ENCODE results near the gene KRTAP10-6. TPM values are rescaled to one million over a fixed set of nuclear protein-coding genes. Genes with fewer than 3 reads are reported as not detected.
"Not testable (repeated sequence)": the region's sequence is repeated elsewhere in the genome, so short reads cannot be mapped to it uniquely, and the experiment has no call there.

Gene KRTAP10-6
- polyA plus RNA-seq, 4 donors = not detected

- no peak for FAIRE-seq
- Histone ChIP-seq H3K36me3 (ENCODE audit: control insufficient read depth in 3 of 3, insufficient read depth in 2 of 3, low read depth in 1 of 3, low read length in 3 of 3) (no peaks in the 10 kb centered on the region), H3K27me3 (ENCODE audit: control insufficient read depth in 3 of 3, insufficient read depth in 3 of 3, low read length in 3 of 3) (peaks cover 0 to 12% (median 0%) of the 10 kb centered on the region in 3 donors), H3K27ac (ENCODE audit: low read depth in 1 of 3, low read length in 2 of 3) (no peak overlapping the region), H3K4me3 (ENCODE audit: low read depth in 1 of 3, low read length in 3 of 3) (no peak overlapping the region), H3K9me3 (ENCODE audit: control insufficient read depth in 2 of 2, insufficient read depth in 1 of 2, low read depth in 1 of 2, low read length in 1 of 2) (peaks cover 0 to 8% of the 10 kb centered on the region in 2 donors), H3K4me1 (ENCODE audit: control insufficient read depth in 3 of 3, insufficient read depth in 2 of 3, low read depth in 1 of 3, low read length in 2 of 3) (no peaks in the 10 kb centered on the region)
- DNase-seq = no peak
- 81 to 91% (median 82%) methylated on average over 8 of the region's 8 CpGs for WGBS, 3 donors
Measured at GRCh38 chr21:44599264-44600029, 7.1 kb upstream of the KRTAP10-6 start.

- no peak overlapping the region for H3K4me3 ChIP-seq (ENCODE audit: low read depth in 1 of 3, low read length in 3 of 3)
- no peaks in the 10 kb centered on the region for H3K4me1 ChIP-seq (ENCODE audit: control insufficient read depth in 3 of 3, insufficient read depth in 2 of 3, low read depth in 1 of 3, low read length in 2 of 3)
- FAIRE-seq = no peak
- H3K36me3 ChIP-seq (ENCODE audit: control insufficient read depth in 3 of 3, insufficient read depth in 2 of 3, low read depth in 1 of 3, low read length in 3 of 3) = no peaks in the 10 kb centered on the region
- peaks cover 0 to 3% of the 10 kb centered on the region in 2 donors for H3K9me3 ChIP-seq (ENCODE audit: control insufficient read depth in 2 of 2, insufficient read depth in 1 of 2, low read depth in 1 of 2, low read length in 1 of 2)
- 71 to 75% (median 75%) methylated on average over 11 of the region's 11 CpGs for WGBS, 3 donors
- no peak overlapping the region for H3K27ac ChIP-seq (ENCODE audit: low read depth in 1 of 3, low read length in 2 of 3)
- H3K27me3 ChIP-seq (ENCODE audit: control insufficient read depth in 3 of 3, insufficient read depth in 3 of 3, low read length in 3 of 3) = peaks cover 0 to 8% (median under 1%) of the 10 kb centered on the region in 3 donors
- no peak for DNase-seq
Measured at GRCh38 chr21:44598061-44598460, 5.8 kb upstream of the KRTAP10-6 start.

DNA sequence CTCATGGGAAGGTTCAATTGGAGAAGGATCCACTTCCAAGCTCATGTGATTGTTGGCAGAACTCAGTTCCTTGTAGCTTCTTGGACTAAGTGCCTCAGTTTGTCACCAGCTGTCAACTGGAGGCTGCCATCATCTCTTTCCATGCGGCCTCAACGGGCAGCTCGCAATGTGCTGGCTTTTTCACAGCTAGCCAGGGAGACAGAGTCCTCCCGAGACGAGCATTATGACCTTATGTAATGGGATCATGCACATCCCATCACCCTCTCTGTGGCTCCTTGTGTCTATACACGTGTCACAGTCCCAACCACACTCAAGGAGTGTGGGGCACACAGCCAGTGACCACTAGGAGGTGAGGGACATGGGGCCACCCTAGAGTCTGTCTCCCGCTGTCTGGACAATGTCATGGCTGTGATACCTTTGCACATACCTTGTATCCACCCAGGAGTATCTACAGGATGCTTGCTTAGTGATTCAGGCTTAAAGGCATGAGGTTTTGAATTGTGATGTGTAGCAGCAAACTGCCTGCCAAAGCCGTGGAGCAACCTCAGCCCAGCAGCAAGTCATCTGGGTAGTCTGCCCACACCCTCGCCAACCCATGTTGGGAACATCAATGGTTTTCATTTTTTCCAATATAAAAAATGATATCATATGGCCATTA lies 3.9 kb upstream of the KRTAP10-6 start:
- WGBS, 3 donors = 67 to 73% (median 67%) methylated on average over 9 of the region's 9 CpGs
- Histone ChIP-seq H3K36me3 (ENCODE audit: control insufficient read depth in 3 of 3, insufficient read depth in 2 of 3, low read depth in 1 of 3, low read length in 3 of 3) (no peaks in the 10 kb centered on the region), H3K27ac (ENCODE audit: low read depth in 1 of 3, low read length in 2 of 3) (no peak overlapping the region), H3K27me3 (ENCODE audit: control insufficient read depth in 3 of 3, insufficient read depth in 3 of 3, low read length in 3 of 3) (peaks cover 0 to 6% (median 4%) of the 10 kb centered on the region in 3 donors), H3K4me1 (ENCODE audit: control insufficient read depth in 3 of 3, insufficient read depth in 2 of 3, low read depth in 1 of 3, low read length in 2 of 3) (no peaks in the 10 kb centered on the region), H3K9me3 (ENCODE audit: control insufficient read depth in 2 of 2, insufficient read depth in 1 of 2, low read depth in 1 of 2, low read length in 1 of 2) (peaks cover 0 to 3% of the 10 kb centered on the region in 2 donors), H3K4me3 (ENCODE audit: low read depth in 1 of 3, low read length in 3 of 3) (no peak overlapping the region)
- FAIRE-seq (no peak), DNase-seq (no peak)

- no peak overlapping the region for H3K27ac ChIP-seq (ENCODE audit: low read depth in 1 of 3, low read length in 2 of 3)
- no peaks in the 10 kb centered on the region for H3K36me3 ChIP-seq (ENCODE audit: control insufficient read depth in 3 of 3, insufficient read depth in 2 of 3, low read depth in 1 of 3, low read length in 3 of 3)
- H3K27me3 ChIP-seq (ENCODE audit: control insufficient read depth in 3 of 3, insufficient read depth in 3 of 3, low read length in 3 of 3) = peaks cover 0 to 6% (median 4%) of the 10 kb centered on the region in 3 donors
- DNase-seq = no peak
- no peak for FAIRE-seq
- peaks cover 0 to 3% of the 10 kb centered on the region in 2 donors for H3K9me3 ChIP-seq (ENCODE audit: control insufficient read depth in 2 of 2, insufficient read depth in 1 of 2, low read depth in 1 of 2, low read length in 1 of 2)
- no peak overlapping the region for H3K4me3 ChIP-seq (ENCODE audit: low read depth in 1 of 3, low read length in 3 of 3)
- WGBS, 3 donors = 68 to 76% (median 74%) methylated on average over 6 of the region's 6 CpGs
- no peaks in the 10 kb centered on the region for H3K4me1 ChIP-seq (ENCODE audit: control insufficient read depth in 3 of 3, insufficient read depth in 2 of 3, low read depth in 1 of 3, low read length in 2 of 3)
Measured at GRCh38 chr21:44595524-44595923, 3.2 kb upstream of the KRTAP10-6 start.

GRCh38 chr21:44594406-44594916 lies 2.2 kb upstream of the KRTAP10-6 start:
- no peaks in the 10 kb centered on the region for H3K36me3 ChIP-seq (ENCODE audit: control insufficient read depth in 3 of 3, insufficient read depth in 2 of 3, low read depth in 1 of 3, low read length in 3 of 3)
- H3K27me3 ChIP-seq (ENCODE audit: control insufficient read depth in 3 of 3, insufficient read depth in 3 of 3, low read length in 3 of 3) = peaks cover 0 to 6% (median 0%) of the 10 kb centered on the region in 3 donors
- H3K9me3 ChIP-seq (ENCODE audit: control insufficient read depth in 2 of 2, insufficient read depth in 1 of 2, low read depth in 1 of 2, low read length in 1 of 2) = peaks cover 0 to 3% of the 10 kb centered on the region in 2 donors
- no peak for DNase-seq
- no peaks in the 10 kb centered on the region for H3K4me1 ChIP-seq (ENCODE audit: control insufficient read depth in 3 of 3, insufficient read depth in 2 of 3, low read depth in 1 of 3, low read length in 2 of 3)
- no peak overlapping the region for H3K27ac ChIP-seq (ENCODE audit: low read depth in 1 of 3, low read length in 2 of 3)
- no peak for FAIRE-seq
- no peak overlapping the region for H3K4me3 ChIP-seq (ENCODE audit: low read depth in 1 of 3, low read length in 3 of 3)
- 71 to 78% (median 72%) methylated on average over 12 of the region's 12 CpGs for WGBS, 3 donors

- Histone ChIP-seq H3K4me3 (ENCODE audit: low read depth in 1 of 3, low read length in 3 of 3) (no peak overlapping the region), H3K27me3 (ENCODE audit: control insufficient read depth in 3 of 3, insufficient read depth in 3 of 3, low read length in 3 of 3) (peaks cover 0 to 6% (median 4%) of the 10 kb centered on the region in 3 donors), H3K27ac (ENCODE audit: low read depth in 1 of 3, low read length in 2 of 3) (no peak overlapping the region), H3K36me3 (ENCODE audit: control insufficient read depth in 3 of 3, insufficient read depth in 2 of 3, low read depth in 1 of 3, low read length in 3 of 3) (no peaks in the 10 kb centered on the region), H3K4me1 (ENCODE audit: control insufficient read depth in 3 of 3, insufficient read depth in 2 of 3, low read depth in 1 of 3, low read length in 2 of 3) (no peaks in the 10 kb centered on the region), H3K9me3 (ENCODE audit: control insufficient read depth in 2 of 2, insufficient read depth in 1 of 2, low read depth in 1 of 2, low read length in 1 of 2) (no peaks in the 10 kb centered on the region)
- DNase-seq = no peak
- no peak for FAIRE-seq
- WGBS, 3 donors = 29 to 56% (median 40%) methylated on average over 20 of the region's 20 CpGs
Measured at GRCh38 chr21:44593598-44594405, 1.5 kb upstream of the KRTAP10-6 start.

DNA sequence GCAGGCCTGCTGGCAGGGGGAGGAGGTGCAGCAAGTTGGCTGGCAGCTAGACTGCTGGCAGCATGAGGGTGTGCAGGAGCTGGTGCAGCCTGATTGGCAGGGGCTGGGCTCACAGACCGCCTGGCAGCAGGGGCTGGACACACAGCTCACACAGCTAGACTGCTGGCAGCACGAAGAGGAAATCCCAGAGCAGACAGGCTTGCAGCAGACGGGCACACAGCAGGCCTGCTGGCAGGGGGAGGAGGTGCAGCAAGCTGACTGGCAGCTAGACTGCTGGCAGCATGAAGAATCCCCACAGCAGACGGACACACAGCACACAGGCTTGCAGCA lies 539 bp downstream of the KRTAP10-6 start:
- not testable (repeated sequence) for H3K9me3 ChIP-seq (ENCODE audit: control insufficient read depth in 2 of 2, insufficient read depth in 1 of 2, low read depth in 1 of 2, low read length in 1 of 2); H3K4me1 ChIP-seq (ENCODE audit: control insufficient read depth in 3 of 3, insufficient read depth in 2 of 3, low read depth in 1 of 3, low read length in 2 of 3); H3K27ac ChIP-seq (ENCODE audit: low read depth in 1 of 3, low read length in 2 of 3); H3K27me3 ChIP-seq (ENCODE audit: control insufficient read depth in 3 of 3, insufficient read depth in 3 of 3, low read length in 3 of 3); FAIRE-seq; H3K36me3 ChIP-seq (ENCODE audit: control insufficient read depth in 3 of 3, insufficient read depth in 2 of 3, low read depth in 1 of 3, low read length in 3 of 3); DNase-seq; H3K4me3 ChIP-seq (ENCODE audit: low read depth in 1 of 3, low read length in 3 of 3)
- 20 to 59% (median 42%) methylated on average over 4 of the region's 4 CpGs for WGBS, 3 donors

All from small intestine (tissue), 7 donors.